ENCODE measurements around the gene FNBP1L.
"Not testable (repeated sequence)": the region's sequence is repeated elsewhere in the genome, so short reads cannot be mapped to it uniquely, and the experiment has no call there.

FNBP1L gene

GRCh38 chr1:93446837-93447451 lies 974 bp upstream of the FNBP1L start:
- DNase-seq = no peak

DNA sequence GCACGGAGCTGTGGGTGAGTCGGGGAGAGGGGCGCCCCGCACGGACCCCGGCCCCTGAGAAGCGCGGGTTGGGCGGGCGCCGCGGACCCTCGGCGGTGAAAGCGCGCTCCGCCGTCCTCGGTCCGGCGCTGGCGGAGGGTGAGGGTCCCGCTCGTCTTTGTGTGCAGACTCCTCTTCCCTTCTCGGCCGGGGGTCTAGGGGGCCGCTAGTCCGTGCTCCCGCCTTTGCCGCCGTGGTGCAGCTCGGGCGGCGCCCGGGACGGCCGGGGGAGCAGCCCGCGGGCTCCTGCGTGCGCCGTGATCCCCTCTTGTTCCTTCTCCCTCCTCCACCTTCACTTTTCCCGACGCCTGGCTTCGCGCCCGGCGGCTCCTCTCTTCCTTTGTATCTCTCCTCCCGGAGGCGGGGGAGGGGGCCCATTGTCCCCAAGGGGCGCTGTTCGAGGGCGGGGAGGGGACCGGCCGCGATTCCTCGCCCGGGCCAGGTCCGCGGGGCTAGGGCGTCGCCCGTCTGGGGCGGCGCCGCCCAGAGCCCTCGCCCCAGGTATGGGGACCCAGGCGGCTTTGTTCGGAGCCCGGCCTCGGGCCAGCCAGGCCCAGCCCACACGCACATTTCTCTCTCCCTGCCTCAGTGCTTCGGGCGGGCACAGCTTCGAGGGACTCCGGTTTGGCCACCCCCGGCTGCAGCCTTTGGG lies 519 bp downstream of the FNBP1L start:
- DNase-seq = no peak

GRCh38 chr1:93448983-93449804 lies 1.3 kb downstream of the FNBP1L start:
- no peak for DNase-seq

GRCh38 chr1:93450321-93450720 lies 2.4 kb downstream of the FNBP1L start:
- DNase-seq = no peak

DNA sequence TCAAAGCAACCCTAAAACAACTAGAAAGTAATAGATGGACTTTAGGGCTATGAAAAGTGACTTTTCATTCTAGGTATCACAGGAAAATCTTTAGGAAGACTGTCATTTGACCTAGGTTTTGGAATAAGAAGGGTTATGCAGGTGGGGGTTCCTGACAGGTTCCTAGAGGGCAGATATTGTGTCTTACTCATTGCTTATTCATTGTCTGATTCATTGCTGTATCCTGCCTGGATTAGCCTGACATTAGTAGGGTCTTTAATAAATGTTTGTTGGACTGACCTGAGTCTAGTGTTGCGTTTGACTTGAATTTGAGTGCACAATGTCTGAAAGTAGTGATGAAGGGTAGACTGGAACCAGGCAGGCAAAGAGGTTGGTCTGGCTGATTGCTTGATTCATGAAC lies 6.0 kb downstream of the FNBP1L start:
- DNase-seq = no peak

DNA sequence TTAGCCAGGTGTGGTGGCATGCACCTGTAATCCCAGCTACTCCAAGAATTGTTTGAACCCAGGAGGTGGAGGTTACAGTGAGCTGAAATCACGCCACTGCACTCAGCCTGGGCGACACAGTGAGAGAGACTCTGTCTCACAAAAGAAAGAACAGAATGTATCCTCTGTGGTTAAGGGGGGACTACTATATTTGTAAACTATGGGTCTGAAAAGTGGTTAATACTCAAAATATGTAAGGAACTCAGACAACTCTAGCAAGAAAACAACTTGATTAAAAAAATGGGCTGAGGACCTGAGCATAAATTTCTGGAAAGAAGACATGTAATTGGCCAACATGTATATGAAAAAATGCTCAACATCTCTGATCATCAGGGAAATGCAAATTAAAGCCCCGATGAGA lies 11.2 kb downstream of the FNBP1L start:
- DNase-seq = no peak

GRCh38 chr1:93461236-93461635 lies 13.3 kb downstream of the FNBP1L start:
- DNase-seq = no peak

- DNase-seq = no peak
Observed at GRCh38 chr1:93463960-93464359, 16.0 kb downstream of the FNBP1L start.

GRCh38 chr1:93465371-93466082 lies 17.6 kb downstream of the FNBP1L start:
- not testable (repeated sequence) for DNase-seq

GRCh38 chr1:93467606-93468005 lies 19.7 kb downstream of the FNBP1L start:
- DNase-seq = no peak

DNA sequence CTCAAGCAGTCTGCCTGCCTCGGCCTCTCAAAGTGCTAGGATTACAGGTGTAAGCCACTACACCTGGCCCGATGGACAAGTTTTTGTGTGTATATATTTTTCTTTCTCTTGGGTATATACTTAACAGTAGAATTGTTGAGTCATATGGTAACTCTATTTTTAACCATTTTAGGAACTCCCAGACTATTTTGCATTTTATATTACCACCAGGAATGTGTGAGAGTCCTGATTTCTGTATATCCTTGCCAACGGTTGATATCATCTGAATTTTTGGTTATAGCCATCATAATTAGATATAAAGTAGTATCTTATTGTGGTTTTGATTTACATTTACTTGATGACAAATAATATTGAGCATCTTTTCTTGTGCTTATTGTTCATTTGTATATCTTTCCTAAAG lies 20.7 kb downstream of the FNBP1L start:
- DNase-seq = no peak

DNA sequence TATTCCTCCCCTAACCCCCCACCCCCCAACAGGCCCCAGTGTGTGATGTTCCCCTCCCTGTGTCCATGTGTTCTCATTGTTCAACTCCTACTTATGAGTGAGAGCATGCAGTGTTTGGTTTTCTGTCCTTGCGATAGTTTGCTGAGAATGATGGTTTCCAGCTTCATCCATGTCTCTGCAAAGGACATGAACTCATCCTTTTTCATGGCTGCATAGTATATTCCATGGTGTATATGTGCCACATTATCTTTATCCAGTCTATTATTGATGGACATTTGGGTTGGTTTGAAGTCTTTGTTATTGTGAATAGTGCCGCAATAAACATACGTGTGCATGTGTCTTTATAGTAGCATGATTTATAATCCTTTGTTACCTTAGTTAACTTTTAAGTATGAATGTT lies 21.3 kb downstream of the FNBP1L start:
- DNase-seq = not testable (repeated sequence)

DNA sequence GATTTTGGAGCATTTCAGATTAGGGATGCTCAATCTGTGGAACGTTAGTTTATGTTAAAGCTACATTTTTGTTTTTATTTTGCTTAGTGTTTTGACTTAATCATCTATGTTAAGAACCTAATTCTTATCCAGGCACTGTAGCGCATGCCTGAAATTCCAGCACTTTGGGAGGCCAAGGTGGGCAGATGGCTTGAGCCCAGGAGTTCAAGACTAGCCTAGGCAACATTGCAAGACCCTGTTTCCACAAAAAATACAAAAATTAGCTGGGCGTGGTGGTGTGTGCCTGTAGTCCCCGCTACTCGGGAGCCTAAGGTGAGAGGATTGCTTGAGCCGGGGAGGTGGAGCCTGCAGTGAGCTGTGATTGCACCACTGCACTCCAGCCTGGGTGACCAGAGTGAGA lies 23.4 kb downstream of the FNBP1L start:
- DNase-seq = no peak

GRCh38 chr1:93471911-93472310 lies 24.0 kb downstream of the FNBP1L start:
- no peak for DNase-seq

DNA sequence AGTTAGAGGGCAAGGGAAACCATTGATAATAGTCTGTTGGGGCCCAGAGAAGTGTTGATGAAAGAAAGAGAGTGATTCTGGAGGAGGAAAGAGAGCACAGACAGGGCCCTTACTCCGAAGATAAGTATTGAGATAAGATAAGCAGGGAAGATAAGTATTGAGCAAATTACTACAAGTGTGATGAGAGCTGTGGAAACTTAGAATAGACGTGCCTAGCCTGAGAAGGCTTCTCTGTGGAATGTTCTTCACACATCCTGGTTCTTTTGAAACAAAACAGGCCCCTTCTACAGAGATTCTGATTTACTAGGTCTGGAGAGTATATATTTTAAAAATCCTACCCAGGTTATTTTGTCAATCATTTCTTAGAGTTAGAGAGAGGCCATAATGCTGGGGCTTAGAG lies 26.4 kb downstream of the FNBP1L start:
- no peak for DNase-seq

GRCh38 chr1:93475681-93476080 lies 27.8 kb downstream of the FNBP1L start:
- no peak for DNase-seq

- not testable (repeated sequence) for DNase-seq
Observed at GRCh38 chr1:93479133-93479745, 31.3 kb downstream of the FNBP1L start.

- not testable (repeated sequence) for DNase-seq
Observed at GRCh38 chr1:93481899-93482298, 34.0 kb downstream of the FNBP1L start.

DNA sequence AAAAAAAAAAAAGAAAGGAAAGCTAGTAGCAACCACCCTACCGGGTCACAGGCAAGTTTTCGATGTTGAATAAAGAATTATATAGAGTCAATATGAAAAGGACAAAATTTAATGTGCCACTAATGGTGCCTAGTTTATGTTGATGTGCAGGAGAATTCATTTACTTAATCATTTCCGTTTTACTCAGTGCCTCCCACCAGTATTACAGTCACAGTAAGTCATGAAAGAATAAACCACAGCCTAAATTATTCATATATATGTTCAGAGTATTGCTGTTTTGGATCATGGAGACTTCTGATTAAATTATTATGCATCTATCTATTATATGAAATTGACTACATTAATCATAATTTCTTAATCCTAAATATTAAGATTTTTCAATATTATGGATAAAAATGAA lies 35.3 kb downstream of the FNBP1L start:
- no peak for DNase-seq

- DNase-seq = no peak
Observed at GRCh38 chr1:93483606-93484005, 35.7 kb downstream of the FNBP1L start.

GRCh38 chr1:93488207-93488606 lies 40.3 kb downstream of the FNBP1L start:
- DNase-seq = no peak

GRCh38 chr1:93489756-93490155 lies 41.8 kb downstream of the FNBP1L start:
- no peak for DNase-seq

DNA sequence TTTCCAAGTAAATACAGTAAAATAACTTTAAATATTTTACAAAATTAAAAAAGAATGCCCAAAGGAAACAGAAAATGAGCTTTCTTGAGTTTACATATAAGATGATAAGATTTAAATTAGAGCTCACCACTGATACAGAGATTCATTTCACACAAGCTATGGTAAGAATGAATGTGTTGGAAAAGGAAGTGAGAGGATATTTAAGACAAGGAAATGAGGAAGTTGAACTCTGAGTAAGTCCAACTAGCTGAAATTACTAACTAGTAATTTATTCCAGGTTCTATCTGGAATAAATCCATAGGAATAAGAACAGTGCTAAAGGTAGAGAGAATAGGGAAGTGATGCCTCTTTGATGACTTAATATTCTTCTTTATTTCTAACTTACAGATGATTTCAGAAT lies 42.4 kb downstream of the FNBP1L start:
- DNase-seq = no peak
